GM19043 (cell line): ENCODE results near the gene RHOV.
A peak's percentile ranks its signal among the peaks of the same experiment; 100 is the strongest.

Experiments used
- ATAC-seq: cut with Tn5 transposase; IDR thresholded peaks from one replicate; pipeline ENCODE4 v1.9.1; 2021; ENCODE audit warnings: low read depth; ENCODE audit not compliant: unreplicated experiment

The RHOV gene, protein sequence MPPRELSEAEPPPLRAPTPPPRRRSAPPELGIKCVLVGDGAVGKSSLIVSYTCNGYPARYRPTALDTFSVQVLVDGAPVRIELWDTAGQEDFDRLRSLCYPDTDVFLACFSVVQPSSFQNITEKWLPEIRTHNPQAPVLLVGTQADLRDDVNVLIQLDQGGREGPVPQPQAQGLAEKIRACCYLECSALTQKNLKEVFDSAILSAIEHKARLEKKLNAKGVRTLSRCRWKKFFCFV

DNA sequence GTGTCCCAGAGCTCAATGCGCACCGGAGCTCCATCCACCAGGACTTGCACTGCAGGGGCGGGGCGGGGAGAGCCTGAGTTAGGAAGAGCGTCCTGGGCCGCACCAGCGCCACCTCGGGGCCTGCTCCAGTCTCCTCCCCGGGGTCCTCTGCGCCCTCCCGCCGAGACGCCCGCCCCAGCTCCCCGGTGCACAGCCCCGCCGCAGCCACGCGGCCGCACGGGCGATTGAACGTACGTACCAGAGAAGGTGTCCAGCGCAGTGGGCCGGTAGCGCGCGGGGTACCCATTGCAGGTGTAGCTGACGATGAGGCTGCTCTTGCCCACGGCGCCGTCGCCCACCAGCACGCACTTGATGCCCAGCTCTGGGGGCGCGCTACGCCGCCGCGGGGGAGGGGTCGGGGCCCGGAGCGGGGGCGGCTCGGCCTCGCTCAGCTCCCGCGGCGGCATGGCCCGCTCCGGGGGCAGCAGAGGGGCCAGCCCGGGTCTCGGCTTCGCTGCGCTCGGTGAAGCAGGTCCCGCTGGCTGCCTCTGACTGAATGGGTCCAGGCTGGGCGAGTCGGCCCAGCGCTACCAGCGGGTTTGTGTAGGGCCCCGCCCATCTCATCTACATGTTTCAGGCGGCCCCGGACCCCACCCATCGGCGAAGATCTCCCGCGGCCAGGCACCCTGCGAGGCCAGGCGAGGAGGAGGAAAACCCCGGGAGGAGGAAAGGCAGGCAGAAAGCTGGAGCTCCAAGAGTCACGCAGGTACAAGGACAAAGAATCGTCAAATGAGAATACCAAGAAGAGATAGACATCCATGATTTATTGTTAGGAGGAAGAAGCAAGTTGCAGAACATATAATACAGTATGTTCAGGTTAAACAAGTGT is at the start of gene RHOV:
TSS of gene RHOV (minus strand) at position 541 of the 868 bp plus-strand sequence. CDS start at position 446, 95 bp downstream.
- peak; percentile 51 for ATAC-seq

DNA sequence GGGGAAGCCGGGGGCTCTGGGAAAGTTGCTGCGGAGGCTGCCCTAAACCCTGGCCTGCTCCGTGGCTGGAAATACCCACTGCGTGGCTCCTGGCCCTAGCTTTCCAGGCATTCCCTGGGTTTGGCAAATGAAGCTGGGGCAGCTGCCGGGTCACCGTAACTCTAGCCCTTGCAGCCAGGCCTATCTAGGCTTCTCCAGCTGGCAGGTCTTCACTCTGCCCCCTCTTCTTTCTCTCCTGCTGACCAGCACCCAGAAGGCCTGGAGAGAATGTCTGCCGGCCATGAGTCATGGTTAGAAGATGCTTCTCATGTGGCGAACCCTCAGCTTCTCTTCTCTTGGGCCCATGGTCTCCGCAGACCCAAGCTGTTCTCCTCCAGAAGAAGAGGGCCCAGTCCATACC is 49.5 kb upstream of the RHOV start:
- no peak for ATAC-seq

DNA sequence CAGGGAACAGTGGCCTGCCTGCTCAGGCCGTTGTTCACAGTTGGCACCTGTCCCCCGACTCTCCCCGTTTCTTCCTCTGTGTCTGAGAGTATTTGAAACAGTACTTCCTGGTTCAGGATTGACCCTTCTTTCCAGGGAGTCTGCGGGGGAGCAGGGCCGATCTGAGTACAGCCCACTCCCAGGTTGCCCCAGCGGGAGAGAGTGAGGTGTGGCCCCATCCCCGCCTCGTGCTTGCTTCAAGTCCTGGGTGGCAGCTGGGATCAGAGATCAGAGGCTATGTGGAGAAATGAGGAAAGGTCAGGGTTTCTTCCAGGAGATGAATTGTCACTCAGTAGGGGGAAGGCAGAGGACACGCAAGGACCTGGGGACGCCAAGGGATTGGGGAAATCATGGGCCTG is 48.6 kb upstream of the RHOV start:
- ATAC-seq = no peak

DNA sequence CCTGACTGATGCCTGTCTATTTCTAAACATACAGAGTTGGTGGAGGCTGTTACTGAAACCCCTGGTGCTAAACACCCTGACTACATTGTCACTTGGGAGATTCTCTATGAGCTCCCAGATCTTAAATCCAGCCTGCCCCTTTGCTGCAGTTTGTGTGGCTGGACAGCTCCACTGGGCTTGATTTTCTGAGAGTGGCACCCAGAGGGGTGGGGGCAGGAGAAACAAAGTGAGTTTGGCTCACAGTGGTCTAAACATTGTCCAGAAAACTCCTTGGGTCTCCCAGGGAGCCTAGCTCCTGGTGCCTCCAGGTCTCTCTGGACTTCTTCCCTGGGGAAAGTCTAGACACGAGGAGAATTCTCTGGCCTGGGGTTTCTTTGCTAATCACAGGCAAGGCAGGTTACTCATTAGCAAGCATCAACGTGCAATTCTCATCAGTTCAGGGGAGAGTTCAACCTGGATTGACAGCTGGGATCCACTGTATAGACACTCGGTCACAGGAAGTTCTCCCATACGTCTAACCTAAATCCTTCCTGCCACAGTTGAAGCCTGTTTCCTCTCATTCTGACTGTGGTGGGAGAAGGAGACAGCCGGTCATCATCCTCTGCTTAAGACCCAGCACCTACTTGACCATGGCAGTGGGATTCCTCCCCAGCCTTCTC is 48.0 kb upstream of the RHOV start:
- ATAC-seq = no peak

DNA sequence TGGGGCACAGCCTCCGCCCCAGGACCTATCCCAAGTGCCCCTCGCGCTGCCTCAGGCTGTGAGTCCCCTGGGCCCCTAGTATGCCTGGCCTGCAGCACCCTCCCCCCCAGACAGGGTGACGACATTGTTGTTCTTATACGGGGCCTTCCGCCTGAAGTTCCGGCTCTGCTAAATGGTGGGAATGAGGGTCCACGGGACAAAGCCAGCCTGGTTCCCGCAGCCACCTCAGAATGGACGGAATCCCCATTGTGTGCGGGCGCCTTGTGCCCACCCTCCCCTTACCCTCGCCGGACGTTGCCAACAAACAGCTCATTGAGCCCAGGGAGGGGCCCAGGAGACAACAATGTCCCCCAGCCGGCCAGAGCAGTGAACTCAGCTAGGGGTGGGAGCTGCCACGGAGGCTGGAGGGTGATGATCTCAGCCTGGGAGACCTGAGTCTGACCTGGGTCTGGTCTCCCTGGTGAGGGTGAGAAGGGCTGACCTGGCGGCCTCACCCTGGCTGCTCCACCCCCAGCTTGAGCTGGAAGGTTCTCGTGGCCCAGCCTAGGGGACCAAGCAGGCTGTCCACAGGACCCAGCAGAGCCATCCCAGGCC is 44.9 kb upstream of the RHOV start:
- no peak for ATAC-seq

DNA sequence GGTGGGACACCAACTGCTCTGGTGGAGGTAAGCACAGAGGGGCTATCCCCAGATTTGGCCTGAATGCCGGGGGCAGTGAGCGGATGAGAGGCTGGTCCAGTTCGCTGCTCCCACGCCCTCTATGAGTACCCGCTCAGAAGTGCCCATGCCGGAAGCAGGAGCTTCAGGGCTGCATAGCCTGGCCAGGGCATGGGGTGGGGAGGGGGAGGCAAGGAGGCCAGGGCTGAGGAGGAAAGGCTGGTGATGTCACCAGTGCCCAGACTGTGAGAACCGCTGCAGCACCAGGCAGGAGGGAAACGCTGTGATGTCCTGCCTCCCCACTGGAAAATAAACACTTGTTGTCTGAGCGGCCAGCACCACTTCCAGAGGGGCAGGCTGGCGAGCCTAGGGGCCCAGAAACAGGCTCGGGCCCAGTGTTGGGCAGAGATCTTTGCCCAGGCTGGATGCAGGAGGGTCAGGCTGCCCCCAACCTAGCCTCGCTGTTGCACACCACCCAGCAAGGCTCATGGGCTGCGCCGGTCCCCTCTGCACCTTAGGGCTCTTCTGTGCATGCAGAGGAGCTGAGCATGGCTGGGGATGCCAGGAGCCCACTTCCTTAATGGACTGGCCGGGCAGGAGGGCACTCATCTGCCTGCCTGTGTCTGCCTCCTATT is 44.2 kb upstream of the RHOV start:
- no peak for ATAC-seq

DNA sequence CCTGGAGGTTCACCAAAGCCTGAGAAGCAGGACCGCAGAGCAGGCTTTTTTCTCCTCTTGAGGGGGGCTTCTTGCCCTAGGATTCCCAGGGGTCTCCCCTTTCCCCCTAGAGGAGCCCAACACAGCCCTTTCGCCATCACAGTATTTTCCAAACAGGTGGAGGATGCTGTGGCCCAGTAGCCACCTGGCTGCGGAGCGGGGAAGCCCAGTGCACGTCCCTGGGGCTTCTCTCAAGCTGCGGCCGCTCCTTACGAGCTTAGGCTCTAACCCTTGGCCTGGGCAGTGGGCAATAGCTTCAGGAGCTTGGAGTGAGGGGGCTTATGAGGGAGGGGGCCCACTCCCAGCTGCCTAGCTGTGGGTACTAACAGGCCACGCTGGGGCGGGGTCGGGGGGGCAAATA is 43.6 kb upstream of the RHOV start:
- ATAC-seq = no peak

DNA sequence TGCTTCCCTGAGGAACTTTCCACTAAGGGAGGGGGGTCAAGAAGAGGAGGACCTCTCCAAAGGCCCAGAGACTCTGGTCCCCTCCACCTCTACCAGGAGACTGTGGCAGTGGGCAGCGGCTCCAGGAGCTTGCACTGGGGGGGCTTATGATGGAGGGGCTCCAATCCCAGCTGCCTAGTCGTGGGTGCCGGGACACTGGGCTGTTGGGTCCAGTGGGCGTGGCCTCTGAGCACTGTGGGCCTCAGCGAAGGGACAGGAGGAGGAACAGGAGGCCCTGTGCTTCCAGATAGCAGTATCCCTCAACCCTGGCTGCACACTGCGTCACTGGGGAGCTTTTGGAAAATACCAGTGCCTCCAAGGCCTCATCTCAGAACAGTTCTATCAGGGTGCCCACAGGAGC is 41.6 kb upstream of the RHOV start:
- no peak for ATAC-seq

DNA sequence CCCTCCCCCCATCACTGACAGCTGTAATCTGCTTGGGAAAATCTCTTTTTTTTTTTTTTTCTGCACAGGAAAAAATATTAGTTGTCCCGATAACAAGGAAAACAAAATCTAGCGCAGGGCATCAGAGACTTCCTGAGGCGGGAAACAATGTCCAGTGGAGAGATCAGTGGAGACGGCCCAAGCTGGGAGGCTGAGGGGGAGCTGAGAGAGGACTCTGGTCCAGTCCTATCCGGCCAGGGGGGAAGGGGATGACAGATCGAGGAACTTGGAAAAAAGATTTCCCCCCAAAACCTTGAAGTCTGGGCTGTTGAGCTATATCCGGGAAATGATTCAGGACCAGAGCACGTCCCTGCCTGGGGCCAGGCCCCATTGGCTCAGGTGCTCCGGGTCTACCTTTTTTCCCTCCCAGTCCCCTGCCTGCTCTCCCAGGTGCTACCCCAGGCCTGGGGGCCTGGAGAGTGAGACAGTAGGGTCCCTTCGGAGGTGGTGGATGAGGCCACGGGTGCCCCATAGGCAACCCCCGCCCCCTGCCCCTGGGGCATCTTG is 41.2 kb upstream of the RHOV start:
- no peak for ATAC-seq

DNA sequence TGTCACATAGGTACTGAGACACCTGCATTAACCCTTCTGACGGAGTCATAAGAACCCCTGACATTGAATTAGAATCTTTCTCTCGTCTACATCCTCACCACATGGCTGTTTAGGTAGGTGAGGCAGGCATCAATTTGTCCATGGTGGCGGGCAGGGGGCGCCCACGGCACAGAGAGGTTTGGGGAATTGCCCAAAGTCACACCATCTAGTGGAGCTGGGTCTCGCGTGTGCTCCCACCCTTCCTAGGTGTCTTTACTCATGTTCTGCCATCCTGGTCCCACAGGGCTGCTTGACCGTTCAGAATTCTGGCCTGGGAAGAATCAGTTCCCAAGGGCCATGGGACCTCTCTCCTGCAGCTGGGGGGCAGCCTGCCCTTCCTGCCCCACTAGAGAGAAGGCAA is 40.5 kb upstream of the RHOV start:
- no peak for ATAC-seq

DNA sequence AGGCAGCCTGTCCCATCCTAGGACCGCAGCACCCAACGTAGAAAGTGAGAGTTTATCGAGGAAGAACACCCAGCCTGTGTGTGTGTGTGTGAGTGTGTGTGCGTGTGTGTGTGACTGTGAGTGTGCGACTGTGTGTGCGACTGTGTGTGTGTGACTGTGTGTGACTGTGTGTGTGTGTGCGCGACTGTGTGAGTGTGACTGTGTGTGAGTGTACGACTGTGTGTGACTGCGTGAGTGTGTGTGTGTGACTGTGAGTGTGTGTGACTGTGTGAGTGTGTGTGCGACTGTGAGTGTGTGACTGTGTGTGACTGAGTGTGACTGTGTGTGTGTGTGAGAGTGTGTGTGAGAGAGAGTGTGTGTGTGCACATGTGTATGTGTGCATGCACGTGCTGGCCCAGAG is 40.0 kb upstream of the RHOV start:
- ATAC-seq = no peak

DNA sequence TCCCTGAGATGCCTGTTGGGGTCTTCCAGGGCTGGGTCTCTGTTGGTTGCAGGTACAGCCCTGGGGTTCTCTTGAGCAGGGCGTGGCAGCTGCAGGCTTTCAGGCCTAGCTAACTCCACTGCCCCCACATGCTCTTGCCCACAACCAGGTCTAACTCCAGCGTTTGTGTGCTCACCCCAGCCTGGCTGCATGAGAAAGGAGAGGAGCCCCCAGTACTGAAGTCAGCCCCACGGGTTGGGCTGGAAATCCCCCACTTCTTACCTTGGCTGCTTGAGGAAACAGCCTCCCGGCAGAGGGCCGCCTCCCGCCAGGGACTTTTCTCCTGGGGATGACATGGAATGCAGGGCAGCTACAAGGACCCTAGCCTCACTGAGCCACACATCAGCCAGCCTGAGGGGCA is 38.4 kb upstream of the RHOV start:
- ATAC-seq = no peak

DNA sequence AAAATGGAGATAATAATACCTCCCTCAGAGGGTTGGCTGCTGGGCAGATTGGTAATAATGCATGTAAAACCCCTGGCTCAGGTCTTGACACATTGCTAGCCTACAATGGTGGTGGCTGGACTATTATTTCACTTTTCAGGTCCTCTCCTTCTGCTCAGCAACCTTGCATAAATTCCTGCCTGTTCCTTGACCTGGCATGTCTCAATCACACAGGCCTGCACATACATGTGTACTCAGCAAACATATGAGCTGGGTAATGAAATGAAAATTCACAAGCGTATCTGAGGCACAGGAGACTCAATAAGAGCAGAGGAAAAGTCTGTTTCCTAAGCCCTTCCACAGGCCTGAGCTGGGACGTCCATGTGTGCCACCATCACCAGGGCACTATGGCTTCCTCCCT is 37.7 kb upstream of the RHOV start:
- ATAC-seq = no peak

DNA sequence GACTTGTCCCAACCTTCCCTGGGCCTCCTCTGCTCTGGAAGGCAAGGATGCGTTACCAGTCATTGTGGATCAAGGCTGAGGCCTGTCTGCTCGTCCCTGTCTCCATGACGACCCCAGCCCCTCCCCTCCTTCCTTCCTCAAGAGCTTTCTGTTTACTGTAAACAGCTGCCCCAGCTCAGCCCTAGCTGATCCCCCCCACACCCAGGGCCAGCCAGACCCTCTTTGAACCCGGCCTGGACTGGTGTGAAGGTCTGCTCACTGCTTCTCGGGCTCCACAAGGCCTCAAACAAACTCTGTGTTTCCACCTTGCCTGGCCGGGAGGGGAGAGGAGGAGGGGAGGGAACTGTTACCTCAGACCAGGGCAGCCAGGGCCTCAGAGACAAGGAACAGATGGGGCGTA is 37.1 kb upstream of the RHOV start:
- no peak for ATAC-seq

DNA sequence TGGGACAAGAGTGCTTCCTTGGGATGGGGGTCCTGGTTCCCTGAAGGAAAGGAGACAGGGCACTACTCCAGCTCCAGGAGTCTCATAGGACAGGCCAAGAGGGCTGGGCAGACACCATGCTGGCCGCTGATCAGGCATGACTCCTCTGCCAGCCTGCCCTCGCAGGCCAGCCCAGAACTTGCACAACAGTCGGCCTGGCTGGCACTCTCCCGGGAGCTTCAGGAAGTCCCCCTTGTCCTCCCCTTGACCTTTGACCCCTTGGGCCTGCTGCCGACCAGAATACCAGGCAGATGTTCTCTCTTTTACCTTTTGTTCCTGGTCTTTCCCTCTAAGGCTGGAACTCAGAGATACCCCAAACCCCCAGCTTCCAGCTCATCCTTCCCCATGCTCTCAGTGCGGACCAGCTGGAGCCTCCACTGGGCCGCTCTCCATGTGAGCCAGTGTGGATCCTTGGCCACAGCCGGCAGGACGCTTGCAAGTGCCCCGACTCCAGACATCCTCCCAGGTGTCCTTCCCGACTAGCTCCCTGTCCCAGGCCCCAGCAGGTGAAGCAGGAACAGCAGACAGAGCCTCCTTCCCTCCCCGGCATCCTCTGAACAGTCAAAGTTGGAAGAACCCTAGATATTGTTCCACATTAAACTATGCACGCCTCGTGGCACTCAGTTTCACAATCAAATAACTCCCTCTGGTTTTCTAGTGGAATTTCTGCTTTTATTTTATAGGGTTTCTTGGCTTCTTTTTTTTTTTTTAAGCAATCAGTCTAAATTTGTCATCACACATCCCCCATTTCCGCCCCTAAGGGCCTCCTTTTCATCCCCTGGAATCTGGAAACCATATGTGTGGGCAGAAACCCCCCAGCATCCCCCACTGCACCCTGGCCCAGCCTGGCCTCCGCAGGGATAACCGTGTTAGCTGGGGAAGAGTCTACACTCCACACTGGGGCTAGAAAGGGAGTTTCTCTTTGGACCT is 35.9 kb upstream of the RHOV start:
- ATAC-seq = no peak

DNA sequence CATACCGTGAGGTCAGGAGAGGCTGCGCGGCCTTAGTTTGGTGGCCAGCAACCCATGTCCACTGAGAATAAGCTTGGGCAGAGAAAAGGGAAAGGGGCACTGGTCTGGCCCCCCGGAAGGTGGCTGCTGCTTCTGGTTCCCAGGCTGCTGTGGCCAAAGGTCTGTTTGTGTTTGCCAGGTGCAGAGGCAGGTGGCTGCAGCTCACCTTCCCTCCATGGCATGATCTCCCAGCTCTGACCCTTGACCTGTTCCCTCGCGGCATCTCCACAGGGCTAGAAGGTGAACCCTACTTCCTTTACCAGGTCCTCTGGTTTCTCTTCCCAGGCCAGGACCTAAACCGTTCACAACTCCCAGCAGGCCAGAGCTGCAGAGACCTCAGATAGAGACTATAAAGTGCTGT is 34.1 kb upstream of the RHOV start:
- ATAC-seq = no peak

DNA sequence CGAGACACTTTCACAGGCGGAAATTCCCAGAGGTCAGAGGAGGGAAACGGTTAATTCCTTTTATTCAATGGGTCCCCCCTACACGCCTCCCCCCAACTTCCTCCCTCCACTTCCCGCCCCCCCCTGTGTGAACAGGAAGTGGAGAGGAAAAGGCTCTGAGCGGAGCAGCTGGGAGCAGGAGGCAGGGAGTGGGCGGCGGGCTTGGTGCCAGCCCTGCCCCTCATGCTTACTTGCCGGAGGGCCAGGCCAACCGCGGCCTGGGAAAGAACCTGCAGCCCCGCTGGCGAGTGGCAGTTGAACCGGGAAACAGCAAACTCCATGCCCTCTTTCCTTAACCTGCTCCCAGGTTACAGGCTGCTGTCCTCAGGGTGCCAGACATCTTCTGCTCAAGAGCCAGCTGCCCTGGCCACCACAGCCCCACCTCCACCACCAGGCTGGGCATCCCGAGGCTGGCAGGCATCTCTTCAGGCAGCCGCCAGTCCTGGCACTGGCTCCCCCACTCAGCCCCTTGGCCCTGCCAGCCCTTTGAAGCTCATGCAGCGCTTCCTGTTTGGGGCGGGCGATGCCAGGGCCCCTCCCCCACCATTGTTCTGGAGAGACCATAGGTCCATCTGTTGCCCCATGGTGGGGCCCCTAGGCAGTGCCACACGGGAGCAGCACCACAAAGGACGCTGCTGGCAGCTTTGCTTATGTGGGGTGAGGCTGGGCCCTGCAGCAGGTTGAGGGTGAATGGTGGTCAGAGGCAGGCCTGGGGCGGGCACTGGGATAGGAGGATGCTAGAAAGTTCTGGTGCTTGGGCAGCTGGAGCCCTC is 33.2 kb upstream of the RHOV start:
- ATAC-seq = no peak
